Brain microvascular endothelial cell (primary cell): ENCODE measurements around the gene ATP6AP2.
A peak's percentile ranks its signal among the peaks of the same experiment; 100 is the strongest.

Source experiments
- DNase-seq: peaks from one replicate; pipeline ENCODE4 v3.0.0-alpha.2; 2020
- H3K27ac ChIP-seq: fragments of 250-450 bp; sonication (Bioruptor Pico); 2 replicates; pipeline ENCODE4 v1.5.1; 2020; ENCODE audit warnings: mild to moderate bottlenecking, moderate library complexity
- H3K27me3 ChIP-seq: fragments of 250-450 bp; sonication (Bioruptor Pico); replicated peaks from 2 replicates; pipeline ENCODE4 v1.5.1; 2020; ENCODE audit warnings: mild to moderate bottlenecking
- H3K36me3 ChIP-seq: fragments of 250-450 bp; sonication (Bioruptor Pico); replicated peaks from 2 replicates; pipeline ENCODE4 v1.5.1; 2020; ENCODE audit warnings: mild to moderate bottlenecking
- H3K4me3 ChIP-seq: 2 replicates; pipeline ENCODE4 v1.5.1; 2011; ENCODE audit warnings: low read depth, mild to moderate bottlenecking, control low read depth, low read length, moderate library complexity
- in situ Hi-C: cut with HindIII; loops from 2 replicates; pipeline ENCODE4 v1.10.0; 2017; ENCODE audit warnings: low sequenced_read_pairs, low pct_ligation_motif_present
- TF ChIP-seq, protein P1 (sequence below): IDR thresholded peaks from 2 replicates; pipeline ENCODE4 v1.5.1; 2011; ENCODE audit warnings: low read depth, mild to moderate bottlenecking, moderate library complexity, low read length, control low read depth, inconsistent platforms; ENCODE audit errors: missing control alignments

ATP6AP2 gene

DNA sequence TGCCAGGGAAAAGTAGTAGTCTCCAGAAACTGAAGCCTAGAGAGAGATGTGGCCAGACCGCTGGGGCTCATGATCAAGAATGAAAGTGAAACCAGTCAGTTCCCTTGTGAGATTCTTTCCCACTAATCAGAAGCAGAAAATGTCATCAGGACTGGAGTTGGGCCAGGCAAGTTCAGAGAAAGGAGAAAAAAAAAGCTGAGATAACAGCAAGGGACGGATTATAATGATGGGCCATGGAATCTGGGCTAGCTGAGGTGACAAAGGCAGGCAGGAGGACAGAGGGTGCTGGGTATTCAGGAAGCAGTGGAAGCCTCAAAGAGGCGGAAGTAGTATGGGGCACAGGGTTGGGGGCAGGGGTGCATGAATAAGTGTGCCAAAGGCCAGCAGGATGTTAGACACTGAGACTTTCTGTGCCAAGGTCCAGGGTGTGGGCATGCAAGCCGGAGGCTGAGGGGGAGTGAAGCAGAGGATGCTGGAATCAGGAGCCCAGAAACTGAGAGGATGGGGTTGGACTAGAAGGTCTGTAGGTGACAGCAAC, 64.1 kb downstream of the ATP6AP2 start:
- H3K4me3 ChIP-seq, result peak overlapping the region; percentile 44
- peak; percentile 68 for DNase-seq
- no peaks in the 10 kb centered on the region for H3K36me3 ChIP-seq
- H3K27ac ChIP-seq, result peak overlapping the region; percentile 60
- TF ChIP-seq, protein P1, sequence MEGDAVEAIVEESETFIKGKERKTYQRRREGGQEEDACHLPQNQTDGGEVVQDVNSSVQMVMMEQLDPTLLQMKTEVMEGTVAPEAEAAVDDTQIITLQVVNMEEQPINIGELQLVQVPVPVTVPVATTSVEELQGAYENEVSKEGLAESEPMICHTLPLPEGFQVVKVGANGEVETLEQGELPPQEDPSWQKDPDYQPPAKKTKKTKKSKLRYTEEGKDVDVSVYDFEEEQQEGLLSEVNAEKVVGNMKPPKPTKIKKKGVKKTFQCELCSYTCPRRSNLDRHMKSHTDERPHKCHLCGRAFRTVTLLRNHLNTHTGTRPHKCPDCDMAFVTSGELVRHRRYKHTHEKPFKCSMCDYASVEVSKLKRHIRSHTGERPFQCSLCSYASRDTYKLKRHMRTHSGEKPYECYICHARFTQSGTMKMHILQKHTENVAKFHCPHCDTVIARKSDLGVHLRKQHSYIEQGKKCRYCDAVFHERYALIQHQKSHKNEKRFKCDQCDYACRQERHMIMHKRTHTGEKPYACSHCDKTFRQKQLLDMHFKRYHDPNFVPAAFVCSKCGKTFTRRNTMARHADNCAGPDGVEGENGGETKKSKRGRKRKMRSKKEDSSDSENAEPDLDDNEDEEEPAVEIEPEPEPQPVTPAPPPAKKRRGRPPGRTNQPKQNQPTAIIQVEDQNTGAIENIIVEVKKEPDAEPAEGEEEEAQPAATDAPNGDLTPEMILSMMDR, result no peak
- in situ Hi-C loops, result no loop called here
- H3K27me3 ChIP-seq, result no peaks in the 10 kb centered on the region

DNA sequence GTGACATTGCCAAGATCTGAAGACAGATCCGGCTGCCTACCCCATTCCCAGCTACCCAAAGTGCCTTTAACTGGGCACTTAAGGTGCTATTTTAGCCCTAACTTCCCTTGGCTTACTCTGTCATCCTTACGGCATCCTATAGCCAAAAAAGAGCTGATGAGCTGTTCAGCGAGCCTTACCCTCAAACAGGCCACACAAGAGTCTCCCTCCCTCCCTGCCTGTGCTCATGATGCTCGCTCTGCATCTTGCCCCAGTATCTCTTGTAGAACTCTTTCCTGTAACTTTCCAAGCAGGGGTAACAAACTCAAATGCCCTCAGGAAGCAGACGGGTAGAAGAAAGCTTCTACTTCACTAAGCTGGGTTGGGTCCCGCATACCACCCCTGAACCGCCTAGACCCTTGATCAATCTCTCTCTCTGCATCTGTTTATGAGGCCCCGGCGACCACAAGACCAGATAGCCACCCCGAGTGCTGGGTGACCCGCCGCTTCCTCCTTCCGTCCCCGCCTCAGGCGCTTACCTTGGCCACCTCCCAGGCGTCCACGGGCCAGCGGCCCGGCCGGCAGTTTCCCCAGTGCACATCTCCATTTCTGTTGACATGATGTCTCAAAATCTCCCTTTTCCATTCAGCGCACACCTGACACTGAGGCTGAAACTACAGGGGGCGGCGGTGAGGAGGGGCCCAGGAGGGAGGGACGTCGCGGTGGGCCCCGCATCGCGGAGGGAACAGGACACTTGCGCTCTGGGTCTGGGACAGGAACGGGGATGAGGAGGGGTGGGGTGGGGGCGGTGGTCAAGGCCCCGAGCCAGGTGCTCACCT, 65.9 kb downstream of the ATP6AP2 start:
- DNase-seq, result peak; percentile 1
- Histone ChIP-seq H3K4me3 (peak overlapping the region; percentile 76), H3K36me3 (no peaks in the 10 kb centered on the region), H3K27ac (peak overlapping the region; percentile 51), H3K27me3 (no peaks in the 10 kb centered on the region)
- TF ChIP-seq, protein P1, result no peak
- in situ Hi-C loops, result no loop called here

- H3K27me3 ChIP-seq, result no peaks in the 10 kb centered on the region
- in situ Hi-C loops, result no loop called here
Observed at GRCh38 chrX:40647307-40648197, 66.8 kb downstream of the ATP6AP2 start, which contains the start of gene CXorf38. TSS of gene CXorf38 (minus strand) at chrX:40647561. CDS start at chrX:40647520, 41 bp downstream.

DNA sequence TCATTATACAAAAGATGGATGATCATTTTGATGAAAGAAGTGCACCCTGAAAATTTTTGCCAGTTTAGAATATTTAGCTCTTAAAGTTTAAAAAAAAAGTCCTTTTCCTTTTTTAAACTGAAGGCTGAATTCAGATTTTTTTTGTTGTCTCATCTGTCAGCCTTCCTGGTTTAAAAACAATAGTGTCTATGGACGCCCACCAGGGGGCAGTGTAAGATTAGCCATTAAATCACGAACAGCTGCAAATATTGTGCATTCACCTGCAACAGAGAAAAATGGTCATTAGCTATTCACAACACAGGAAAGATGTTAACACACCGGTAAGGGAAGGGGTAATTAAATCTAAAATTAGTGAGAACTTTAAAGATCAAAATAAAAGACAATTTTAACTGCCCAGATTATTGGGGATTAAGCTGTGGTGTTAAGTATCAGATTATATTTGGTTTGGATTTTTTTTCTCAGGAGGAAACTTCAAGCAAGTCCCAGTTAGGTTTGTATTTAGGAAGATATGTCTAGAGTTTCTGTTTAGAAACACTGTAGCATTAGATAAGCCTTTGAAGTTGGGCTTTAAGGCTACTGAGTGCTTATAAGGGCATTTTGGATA, 71.0 kb downstream of the ATP6AP2 start:
- TF ChIP-seq, protein P1, result peak; percentile 72
- H3K27ac ChIP-seq, result no peak overlapping the region
- peak; percentile 61 for DNase-seq
- in situ Hi-C loops, result no loop called here
- H3K36me3 ChIP-seq, result peaks cover 5% of the 10 kb centered on the region
- H3K27me3 ChIP-seq, result no peaks in the 10 kb centered on the region
- no peak overlapping the region for H3K4me3 ChIP-seq

More at GRCh38 chrX:40647307-40648197, 66.8 kb downstream of the ATP6AP2 start, which contains the start of gene CXorf38:
- DNase-seq, result peak; percentile 86
- Histone ChIP-seq H3K27ac (peak within 1 kb of the TSS; percentile 51), H3K36me3 (no peaks in the 10 kb centered on the region), H3K4me3 (peak within 1 kb of the TSS; percentile 76)
- TF ChIP-seq, protein P1, result no peak

GRCh38 chrX:40652664-40653063, 71.9 kb downstream of the ATP6AP2 start:
- H3K27ac ChIP-seq, result no peak overlapping the region
- no peaks in the 10 kb centered on the region for H3K27me3 ChIP-seq
- no peak overlapping the region for H3K4me3 ChIP-seq
- no peak for DNase-seq
- TF ChIP-seq, protein P1, result no peak
- in situ Hi-C loops, result no loop called here
- H3K36me3 ChIP-seq, result peaks cover 8% of the 10 kb centered on the region
